IPS-11a (cell line): ENCODE data around the gene GSTM3.
"Not testable (repeated sequence)": the region's sequence is repeated elsewhere in the genome, so short reads cannot be mapped to it uniquely, and the experiment has no call there.

ENCODE experiments used
- H3K4me3 ChIP-seq: one replicate; pipeline ENCODE4 v1.5.1; 2013; ENCODE audit warnings: low read depth, low read length, control low read depth

Gene GSTM3

DNA sequence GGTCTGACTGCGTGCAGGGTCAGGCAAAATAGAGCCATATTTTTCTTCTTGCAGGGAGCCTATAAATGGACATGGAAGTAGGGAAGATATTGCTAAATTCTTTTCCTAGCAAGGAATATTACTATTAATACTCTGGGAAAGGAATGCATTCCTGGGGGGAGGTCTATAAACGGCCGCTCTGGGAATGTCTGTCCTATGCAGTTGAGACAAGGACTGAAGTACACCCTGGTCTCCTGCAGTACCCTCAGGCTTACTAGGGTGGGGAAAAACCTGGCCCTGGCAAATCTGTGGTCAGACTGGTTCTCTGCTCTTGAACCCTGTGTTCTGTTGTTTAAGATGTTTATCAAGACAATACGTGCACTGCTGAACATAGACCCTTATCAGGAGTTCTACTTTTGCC lies 31.9 kb downstream of the GSTM3 start:
- H3K4me3 ChIP-seq: not testable (repeated sequence)

DNA sequence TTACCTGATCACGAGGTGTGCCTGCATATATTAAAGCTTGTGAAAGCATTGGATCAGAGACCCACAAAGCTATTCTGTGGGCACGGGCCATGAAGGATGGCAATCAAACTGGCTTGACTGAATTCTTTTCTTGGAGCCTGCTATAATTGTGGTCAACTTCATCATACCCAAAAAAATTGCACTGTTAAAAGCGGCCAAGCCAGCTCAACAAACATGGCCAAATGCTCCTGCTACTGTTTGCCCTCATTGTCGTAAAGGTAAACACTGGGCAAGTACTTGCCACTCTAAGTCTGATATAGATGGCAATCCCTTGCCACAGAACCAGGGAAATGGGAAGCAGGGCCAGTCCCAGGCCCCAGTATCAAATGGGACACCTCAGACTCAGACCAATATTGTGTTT lies 35.4 kb downstream of the GSTM3 start:
- H3K4me3 ChIP-seq: no peak overlapping the region

DNA sequence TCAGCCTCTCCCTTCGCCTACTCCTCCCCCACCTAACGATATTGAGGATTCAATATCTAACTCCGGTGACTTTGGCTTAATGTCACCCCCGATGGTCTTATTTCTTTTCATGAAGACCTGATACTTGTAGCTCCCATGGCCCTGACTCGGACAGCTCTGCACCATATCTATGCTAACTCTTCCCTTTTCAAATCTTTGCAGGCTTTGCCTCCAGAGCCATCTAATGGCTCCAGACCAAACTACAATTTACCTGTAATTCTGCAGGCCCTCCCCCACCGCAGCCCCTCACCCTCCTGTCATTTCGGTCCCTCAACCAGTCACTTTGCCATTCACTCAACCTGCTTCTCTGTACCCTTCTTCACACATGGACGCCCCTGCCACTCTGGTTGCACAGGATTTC lies 36.7 kb downstream of the GSTM3 start:
- no peak overlapping the region for H3K4me3 ChIP-seq

DNA sequence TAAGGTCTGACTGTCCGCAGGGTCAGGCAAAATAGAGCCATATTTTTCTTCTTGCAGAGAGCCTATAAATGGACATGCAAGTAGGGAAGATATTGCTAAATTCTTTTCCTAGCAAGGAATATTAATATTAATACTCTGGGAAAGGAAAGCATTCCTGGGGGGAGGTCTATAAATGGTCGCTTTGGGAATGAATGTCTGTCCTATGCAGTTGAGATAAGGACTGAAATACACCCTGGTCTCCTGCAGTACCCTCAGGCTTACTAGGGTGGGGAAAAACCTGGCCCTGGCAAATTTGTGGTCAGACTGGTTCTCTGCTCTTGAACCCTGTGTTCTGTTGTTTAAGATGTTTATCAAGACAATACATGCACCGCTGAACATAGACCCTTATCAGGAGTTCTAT lies 37.9 kb downstream of the GSTM3 start:
- not testable (repeated sequence) for H3K4me3 ChIP-seq

DNA sequence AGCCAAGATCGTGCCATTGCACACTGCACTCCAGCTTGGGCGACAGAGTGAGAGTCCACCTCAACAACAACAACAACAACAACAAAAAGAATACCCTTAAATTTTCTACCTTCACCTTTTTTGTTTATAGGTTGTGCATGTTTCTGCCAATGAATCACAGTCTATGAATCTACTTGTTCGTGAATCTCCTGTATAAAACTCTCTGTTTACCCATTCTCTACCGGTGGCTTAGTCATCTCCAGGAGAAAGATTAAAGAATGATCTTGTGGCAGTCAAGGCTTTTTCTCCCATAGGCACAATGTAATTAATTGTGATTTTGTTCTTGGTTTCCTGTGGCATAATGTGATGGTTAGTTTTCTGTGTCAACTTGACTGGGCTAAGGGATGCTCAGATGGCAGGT lies 43.0 kb downstream of the GSTM3 start:
- H3K4me3 ChIP-seq: not testable (repeated sequence)

DNA sequence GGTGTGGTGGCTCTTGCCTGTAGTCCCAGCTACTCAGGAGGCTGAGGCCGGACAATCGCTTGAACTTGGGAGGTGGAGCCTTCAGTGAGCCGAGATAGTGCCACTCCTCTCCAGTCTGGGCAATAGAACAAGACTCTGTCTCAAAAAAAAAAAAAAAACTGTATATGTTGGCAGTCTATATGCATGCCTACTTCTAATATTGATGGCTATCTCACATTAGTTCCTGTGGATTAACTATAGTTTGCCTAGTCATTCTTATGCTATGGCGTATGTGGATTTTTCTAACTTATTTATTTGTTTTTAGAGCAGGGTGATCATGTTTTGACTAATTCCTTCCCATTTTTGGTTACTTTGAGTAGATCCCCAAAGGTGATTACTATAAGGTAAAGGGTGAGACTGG lies 43.8 kb downstream of the GSTM3 start:
- H3K4me3 ChIP-seq: no peak overlapping the region

DNA sequence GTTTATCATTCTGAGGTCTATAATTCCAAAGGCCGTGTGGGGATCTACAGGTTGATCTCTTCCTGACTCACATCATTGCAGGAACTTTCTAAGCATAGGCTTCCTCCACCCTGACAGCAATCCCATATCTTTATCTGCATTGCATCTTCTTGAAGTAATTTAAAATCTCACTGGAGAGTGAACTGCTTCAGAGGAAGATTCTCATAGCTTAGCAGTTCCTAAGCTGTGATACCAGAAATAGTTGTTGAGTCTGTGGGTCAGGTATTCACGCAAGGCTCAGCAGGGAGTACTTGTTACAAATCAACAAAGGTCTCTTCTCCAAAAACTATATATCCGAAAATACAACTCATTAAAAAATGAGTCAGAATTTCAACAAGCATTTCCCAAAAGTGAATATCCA lies 45.7 kb downstream of the GSTM3 start:
- not testable (repeated sequence) for H3K4me3 ChIP-seq

DNA sequence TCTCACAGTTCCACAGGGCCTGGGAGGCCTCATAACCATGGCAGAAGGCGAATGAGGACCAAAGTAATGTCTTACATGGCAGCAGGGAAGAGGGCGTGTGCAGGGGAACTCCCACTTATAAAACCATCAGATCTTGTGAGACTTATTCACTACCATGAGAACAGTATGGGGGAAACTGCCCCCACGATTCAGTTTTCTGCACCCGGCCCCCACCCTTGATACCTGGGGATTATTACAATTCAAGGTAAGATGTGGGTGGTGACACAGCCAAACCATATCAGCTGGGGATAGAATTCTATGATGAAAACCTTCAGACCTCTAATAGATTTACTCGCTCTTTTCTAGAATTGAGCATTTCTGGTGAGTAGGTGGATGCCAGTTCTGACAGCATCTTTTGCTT lies 46.4 kb downstream of the GSTM3 start:
- H3K4me3 ChIP-seq: not testable (repeated sequence)

DNA sequence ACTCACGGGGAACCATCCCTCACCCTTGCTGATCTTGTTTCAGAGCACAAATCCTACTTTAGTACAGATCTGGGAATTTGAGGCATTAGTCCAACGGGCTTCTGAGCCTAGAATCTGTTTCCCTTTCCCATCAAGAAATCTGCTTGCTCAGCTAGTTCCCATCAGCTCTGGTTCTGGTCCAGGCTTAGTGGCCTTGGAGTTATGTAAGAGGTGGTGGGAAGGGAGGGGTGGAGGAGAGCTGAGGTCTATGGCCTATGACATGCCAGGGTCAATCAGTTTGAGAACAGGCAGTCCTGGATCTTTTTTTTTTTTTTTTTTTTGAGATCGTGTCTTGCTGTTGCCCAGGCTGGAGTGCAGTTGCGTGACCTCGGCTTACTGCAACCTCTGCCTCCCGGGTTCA lies 49.1 kb downstream of the GSTM3 start:
- H3K4me3 ChIP-seq: no peak overlapping the region

DNA sequence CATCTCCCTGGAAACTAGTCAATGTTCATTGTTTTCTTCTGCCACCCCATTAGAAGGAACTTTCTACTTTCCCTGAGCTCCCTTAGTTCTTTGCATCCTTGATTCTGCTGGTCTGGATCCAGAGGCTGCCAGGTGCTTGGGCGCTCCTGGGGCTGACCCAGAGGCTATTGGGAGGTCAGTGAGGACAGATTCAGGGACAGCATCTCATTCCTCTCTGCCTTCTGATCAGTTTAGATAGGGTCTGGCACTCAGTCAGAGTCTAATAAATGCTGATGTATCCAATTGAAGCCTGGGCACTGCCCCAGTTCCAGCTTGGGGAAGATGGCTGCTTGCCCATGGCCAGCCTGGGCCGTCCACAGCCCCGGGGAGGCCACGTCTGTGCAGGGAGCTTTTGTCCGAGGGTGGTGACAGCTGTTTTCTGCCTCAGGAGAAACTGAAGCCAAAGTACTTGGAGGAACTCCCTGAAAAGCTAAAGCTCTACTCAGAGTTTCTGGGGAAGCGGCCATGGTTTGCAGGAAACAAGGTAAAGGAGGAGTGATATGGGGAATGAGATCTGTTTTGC lies 50.9 kb downstream of the GSTM3 start:
- no peak overlapping the region for H3K4me3 ChIP-seq

DNA sequence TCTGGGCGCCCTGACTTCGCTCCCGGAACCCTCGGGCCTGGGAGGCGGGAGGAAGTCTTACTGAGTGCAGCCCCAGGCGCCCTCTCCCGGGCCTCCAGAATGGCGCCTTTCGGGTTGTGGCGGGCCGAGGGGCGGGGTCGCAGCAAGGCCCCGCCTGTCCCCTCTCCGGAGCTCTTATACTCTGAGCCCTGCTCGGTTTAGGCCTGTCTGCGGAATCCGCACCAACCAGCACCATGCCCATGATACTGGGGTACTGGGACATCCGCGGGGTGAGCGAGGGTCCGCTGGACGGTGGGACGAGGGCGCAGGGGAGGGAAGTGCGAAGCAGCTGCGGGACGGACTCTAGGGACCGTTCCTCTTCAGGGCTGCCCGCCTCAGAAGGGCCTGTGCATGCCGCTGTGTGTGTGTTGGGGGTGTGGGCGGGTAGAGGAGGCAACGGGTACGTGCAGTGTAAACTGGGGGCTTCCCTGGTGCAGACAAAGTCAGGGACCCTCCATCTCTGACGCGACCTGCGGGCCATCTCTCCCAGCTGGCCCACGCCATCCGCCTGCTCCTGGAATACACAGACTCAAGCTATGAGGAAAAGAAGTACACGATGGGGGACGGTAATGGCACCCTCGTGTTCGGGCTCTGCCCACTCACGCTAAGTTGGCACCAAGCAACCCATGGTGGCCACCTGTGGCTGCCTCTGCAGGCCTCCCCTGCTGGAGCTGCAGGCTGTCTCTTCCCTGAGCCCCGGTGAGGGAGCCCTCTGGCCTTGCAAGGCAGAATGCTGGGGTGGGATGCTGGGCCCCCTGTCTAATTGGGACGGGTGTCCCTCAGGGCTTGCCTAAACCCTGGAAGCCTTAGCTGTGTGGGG lies 53.0 kb downstream of the GSTM3 start, which contains the start of gene GSTM1:
Gene GSTM1 (plus strand): TSS at position 177 of the 859 bp plus-strand sequence. CDS start 57 bp downstream, at position 234.
- no peak within 1 kb of the TSS for H3K4me3 ChIP-seq

DNA sequence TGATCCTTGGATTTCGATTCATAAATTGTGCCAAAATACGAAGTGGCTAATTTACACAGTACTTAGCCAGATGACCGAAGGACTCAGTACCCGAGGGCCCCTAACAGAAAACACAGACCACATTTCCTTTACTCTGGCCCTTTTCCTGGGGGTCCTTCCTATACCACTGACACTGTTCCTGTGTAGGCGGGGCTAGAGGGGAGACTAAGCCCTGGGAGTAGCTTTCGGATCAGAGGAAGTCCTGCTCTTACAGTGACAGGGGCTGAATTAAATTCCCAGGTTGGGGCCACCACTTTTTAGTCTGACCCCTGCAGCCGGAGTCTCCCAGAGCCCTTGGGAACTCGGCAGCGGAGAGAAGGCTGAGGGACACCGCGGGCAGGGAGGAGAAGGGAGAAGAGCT lies 53.7 kb downstream of the GSTM3 start:
- H3K4me3 ChIP-seq: not testable (repeated sequence)

DNA sequence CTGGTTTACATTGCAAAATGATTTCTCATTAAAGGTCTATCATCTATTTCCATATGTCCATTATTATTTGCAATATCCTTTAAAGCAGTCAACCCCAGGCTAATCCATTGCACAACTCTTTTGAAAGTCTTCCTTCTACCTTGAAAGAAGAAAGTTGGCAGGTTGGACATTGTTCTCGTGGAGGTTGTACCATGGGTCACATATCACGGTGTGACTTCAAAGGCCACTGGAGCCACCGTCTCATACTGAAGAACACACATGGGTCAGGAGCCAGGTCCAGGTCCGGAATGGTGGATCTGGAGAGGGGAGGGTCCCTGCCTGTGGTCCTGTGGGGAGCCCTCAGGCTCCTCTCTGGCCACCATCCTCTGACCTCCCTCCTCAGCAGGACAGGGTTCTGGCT lies 54.9 kb downstream of the GSTM3 start:
- H3K4me3 ChIP-seq: not testable (repeated sequence)

DNA sequence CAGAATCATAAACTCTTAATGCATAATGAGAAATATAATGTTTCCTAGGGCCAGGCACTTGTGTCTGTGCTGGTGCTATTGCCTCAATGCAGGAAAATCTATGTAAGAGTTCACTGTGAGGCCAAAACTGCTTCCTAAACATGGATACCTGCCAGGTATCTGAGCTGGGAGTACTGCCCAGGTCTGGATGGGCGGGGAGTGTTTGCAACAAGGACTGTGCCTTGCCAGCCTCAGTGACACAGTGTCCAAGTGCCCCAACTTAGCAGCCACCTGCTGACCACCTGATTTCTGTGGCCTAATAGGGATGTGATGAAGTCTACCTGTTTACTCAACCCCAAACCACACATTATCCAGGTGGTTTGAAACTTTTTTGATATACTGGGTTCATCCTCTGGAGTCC lies 55.4 kb downstream of the GSTM3 start:
- not testable (repeated sequence) for H3K4me3 ChIP-seq

DNA sequence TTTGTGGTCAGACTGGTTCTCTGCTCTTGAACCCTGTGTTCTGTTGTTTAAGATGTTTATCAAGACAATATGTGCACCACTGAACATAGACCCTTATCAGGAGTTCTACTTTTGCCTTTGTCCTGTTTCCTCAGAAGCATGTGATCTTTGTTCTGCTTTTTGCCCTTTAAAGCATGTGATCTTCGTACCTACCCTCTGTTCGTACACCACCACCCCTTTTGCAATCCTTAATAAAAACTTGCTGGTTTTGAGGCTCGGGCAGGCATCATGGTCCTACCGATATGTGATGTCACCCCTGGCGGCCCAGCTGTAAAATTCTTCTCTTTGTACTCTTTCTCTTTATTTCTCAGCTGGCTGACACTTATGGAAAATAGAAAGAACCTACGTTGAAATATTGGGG lies 56.1 kb downstream of the GSTM3 start:
- H3K4me3 ChIP-seq: not testable (repeated sequence)
